Measurements from ENCODE around the gene CDK14.
"Not testable (repeated sequence)": the region's sequence is repeated elsewhere in the genome, so short reads cannot be mapped to it uniquely, and the experiment has no call there.

Gene CDK14

DNA sequence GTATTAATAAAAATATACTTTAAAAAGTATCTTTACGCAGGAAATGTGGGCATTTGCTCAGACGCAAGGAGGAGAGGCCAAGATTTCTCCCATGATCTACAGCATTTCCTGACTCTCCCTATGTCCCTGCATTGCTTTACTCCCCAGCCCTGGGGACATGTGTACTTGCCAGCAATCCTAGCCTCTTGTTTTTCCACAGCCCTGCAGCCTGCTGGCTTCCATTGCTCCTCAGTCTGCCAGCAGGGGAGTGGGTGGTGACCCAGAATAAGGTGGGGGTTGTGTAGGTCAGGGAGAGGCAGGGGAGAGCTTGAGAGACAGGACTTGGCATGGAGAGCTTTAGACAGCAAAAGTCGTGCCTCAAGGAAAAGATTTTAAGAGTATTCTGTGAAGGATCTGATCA is 307.7 kb downstream of the CDK14 start:
- H3K9me3 Mint-ChIP-seq, result no peaks in the 10 kb centered on the region
- H3K36me3 Mint-ChIP-seq (ENCODE audit: low read depth), result no peaks in the 10 kb centered on the region
- DNase-seq (no peak), ATAC-seq (no peak)
- H3K4me3 Mint-ChIP-seq, result no peak overlapping the region
- no peak overlapping the region for H3K27ac Mint-ChIP-seq
- no peaks in the 10 kb centered on the region for H3K27me3 Mint-ChIP-seq
- H3K4me1 Mint-ChIP-seq, result no peaks in the 10 kb centered on the region

GRCh38 chr7:90910136-90910535 is 314.0 kb downstream of the CDK14 start:
- Mint-ChIP-seq H3K4me3 (no peak overlapping the region), H3K4me1 (no peaks in the 10 kb centered on the region), H3K27ac (no peak overlapping the region), H3K9me3 (peaks cover 8% of the 10 kb centered on the region), H3K27me3 (no peaks in the 10 kb centered on the region), H3K36me3 (ENCODE audit: low read depth) (no peaks in the 10 kb centered on the region)
- DNase-seq (no peak), ATAC-seq (no peak)

- Mint-ChIP-seq H3K4me3 (no peak overlapping the region), H3K27ac (no peak overlapping the region), H3K4me1 (no peaks in the 10 kb centered on the region), H3K9me3 (no peaks in the 10 kb centered on the region), H3K27me3 (no peaks in the 10 kb centered on the region), H3K36me3 (ENCODE audit: low read depth) (no peaks in the 10 kb centered on the region)
- DNase-seq, result no peak
- no peak for ATAC-seq
Observed at GRCh38 chr7:90916319-90916718, 320.2 kb downstream of the CDK14 start.

GRCh38 chr7:90917539-90917938 is 321.4 kb downstream of the CDK14 start:
- H3K9me3 Mint-ChIP-seq, result no peaks in the 10 kb centered on the region
- H3K27me3 Mint-ChIP-seq, result no peaks in the 10 kb centered on the region
- H3K36me3 Mint-ChIP-seq (ENCODE audit: low read depth), result no peaks in the 10 kb centered on the region
- no peak overlapping the region for H3K4me3 Mint-ChIP-seq
- DNase-seq, result no peak
- no peak for ATAC-seq
- no peaks in the 10 kb centered on the region for H3K4me1 Mint-ChIP-seq
- no peak overlapping the region for H3K27ac Mint-ChIP-seq

- Mint-ChIP-seq H3K9me3 (no peaks in the 10 kb centered on the region), H3K4me1 (no peaks in the 10 kb centered on the region), H3K27ac (no peak overlapping the region), H3K4me3 (no peak overlapping the region), H3K36me3 (ENCODE audit: low read depth) (no peaks in the 10 kb centered on the region), H3K27me3 (no peaks in the 10 kb centered on the region)
- ATAC-seq (no peak), DNase-seq (no peak)
Observed at GRCh38 chr7:90918303-90918702, 322.2 kb downstream of the CDK14 start.

GRCh38 chr7:90919816-90920215 is 323.7 kb downstream of the CDK14 start:
- H3K27me3 Mint-ChIP-seq, result no peaks in the 10 kb centered on the region
- H3K9me3 Mint-ChIP-seq, result peaks cover 4% of the 10 kb centered on the region
- H3K4me3 Mint-ChIP-seq, result no peak overlapping the region
- ATAC-seq (no peak), DNase-seq (no peak)
- no peaks in the 10 kb centered on the region for H3K36me3 Mint-ChIP-seq (ENCODE audit: low read depth)
- no peak overlapping the region for H3K27ac Mint-ChIP-seq
- no peaks in the 10 kb centered on the region for H3K4me1 Mint-ChIP-seq

DNA sequence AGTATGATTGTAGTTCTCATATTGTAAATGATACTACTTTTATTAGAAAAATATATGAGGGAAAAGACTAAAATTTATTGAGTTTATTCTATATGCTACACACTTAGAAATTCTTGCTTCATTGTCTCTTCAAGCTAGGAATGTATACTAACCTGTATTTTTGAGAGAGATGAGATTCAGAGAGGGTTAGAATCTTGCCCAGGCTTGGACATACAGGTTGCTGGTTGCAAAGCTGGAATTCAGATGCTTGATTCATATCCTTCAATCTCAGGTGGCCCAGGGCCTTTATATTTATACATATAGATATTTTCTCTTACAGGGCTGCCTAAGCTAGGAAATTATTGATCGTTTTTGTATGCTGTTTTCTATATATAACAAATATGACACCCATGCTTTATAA is 324.2 kb downstream of the CDK14 start:
- no peak overlapping the region for H3K27ac Mint-ChIP-seq
- no peaks in the 10 kb centered on the region for H3K36me3 Mint-ChIP-seq (ENCODE audit: low read depth)
- no peaks in the 10 kb centered on the region for H3K27me3 Mint-ChIP-seq
- DNase-seq (no peak), ATAC-seq (no peak)
- peaks cover 4% of the 10 kb centered on the region for H3K9me3 Mint-ChIP-seq
- no peak overlapping the region for H3K4me3 Mint-ChIP-seq
- no peaks in the 10 kb centered on the region for H3K4me1 Mint-ChIP-seq

DNA sequence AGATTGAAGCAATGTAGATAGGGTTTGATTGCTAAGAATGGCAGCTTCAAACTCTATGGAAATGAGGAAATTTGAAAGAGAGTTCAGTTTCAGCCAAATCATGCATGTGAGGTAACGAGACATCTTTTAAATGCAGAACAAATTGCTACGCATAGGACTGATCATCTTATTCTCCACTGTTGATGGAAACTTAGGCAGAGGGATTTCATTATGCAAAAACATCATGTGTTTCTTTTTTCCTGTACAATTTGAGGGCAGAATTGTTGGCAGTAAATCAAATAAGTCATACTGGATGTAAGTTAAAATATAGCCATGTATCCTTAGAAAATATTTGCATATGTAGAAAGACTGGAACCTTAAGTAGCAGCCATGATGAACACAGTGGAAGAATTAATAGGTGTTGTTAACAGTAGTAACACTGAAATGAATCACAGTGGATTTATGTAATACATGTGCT is 327.4 kb downstream of the CDK14 start:
- Mint-ChIP-seq H3K27ac (no peak overlapping the region), H3K4me1 (no peaks in the 10 kb centered on the region), H3K9me3 (peaks cover 4% of the 10 kb centered on the region), H3K4me3 (no peak overlapping the region), H3K36me3 (ENCODE audit: low read depth) (no peaks in the 10 kb centered on the region), H3K27me3 (no peaks in the 10 kb centered on the region)
- ATAC-seq (no peak), DNase-seq (no peak)

GRCh38 chr7:90928700-90929424 is 332.7 kb downstream of the CDK14 start:
- H3K4me1 Mint-ChIP-seq; DNase-seq; H3K4me3 Mint-ChIP-seq; H3K27me3 Mint-ChIP-seq; H3K9me3 Mint-ChIP-seq; ATAC-seq; H3K27ac Mint-ChIP-seq; H3K36me3 Mint-ChIP-seq (ENCODE audit: low read depth): not testable (repeated sequence)

GRCh38 chr7:90931986-90932916 is 336.1 kb downstream of the CDK14 start:
- no peaks in the 10 kb centered on the region for H3K27me3 Mint-ChIP-seq
- no peak overlapping the region for H3K27ac Mint-ChIP-seq
- no peaks in the 10 kb centered on the region for H3K9me3 Mint-ChIP-seq
- no peak overlapping the region for H3K4me3 Mint-ChIP-seq
- H3K36me3 Mint-ChIP-seq (ENCODE audit: low read depth), result no peaks in the 10 kb centered on the region
- H3K4me1 Mint-ChIP-seq, result no peaks in the 10 kb centered on the region
- no peak for DNase-seq
- ATAC-seq, result no peak

DNA sequence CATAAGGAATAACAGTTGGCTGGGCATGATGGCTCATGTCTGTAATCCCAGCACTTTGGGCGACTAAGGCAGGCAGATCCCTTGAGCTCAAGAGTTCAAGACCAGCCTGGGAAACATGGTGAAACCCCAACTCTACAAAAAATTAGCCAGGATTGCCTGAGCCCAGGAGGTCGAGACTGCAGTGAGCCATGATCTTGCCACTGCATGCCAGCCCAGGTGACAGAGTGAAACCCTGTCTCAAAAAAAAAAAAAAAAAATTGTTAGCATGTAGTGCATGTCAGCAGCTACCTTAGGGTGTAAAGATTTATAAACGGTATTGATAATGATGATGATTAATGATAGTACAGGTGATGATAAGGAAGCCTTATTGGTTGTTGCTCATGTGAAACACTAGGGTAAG is 336.9 kb downstream of the CDK14 start:
- Mint-ChIP-seq H3K9me3 (no peaks in the 10 kb centered on the region), H3K27ac (no peak overlapping the region), H3K4me1 (no peaks in the 10 kb centered on the region), H3K36me3 (ENCODE audit: low read depth) (no peaks in the 10 kb centered on the region), H3K4me3 (no peak overlapping the region), H3K27me3 (no peaks in the 10 kb centered on the region)
- no peak for ATAC-seq
- DNase-seq, result no peak

DNA sequence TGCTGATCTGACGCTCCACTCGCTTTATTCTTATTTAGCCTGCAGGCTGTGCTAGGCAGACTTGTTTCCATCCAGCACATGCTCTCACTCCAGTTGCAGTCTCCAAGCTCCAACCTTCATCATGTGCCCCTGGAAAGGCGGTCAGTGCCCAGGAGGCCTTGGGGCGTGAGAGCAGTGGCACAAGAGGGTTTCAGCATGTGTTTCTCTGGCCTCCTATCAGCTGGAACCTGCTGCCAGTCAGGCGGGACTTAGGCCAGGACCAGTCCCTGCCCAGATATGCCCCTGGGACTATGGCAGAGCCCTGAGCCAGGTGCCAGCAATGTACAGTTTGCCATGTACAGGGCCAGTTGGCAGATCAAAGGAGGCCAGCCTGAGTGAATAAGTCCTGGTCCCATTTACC is 337.9 kb downstream of the CDK14 start:
- Mint-ChIP-seq H3K36me3 (ENCODE audit: low read depth) (no peaks in the 10 kb centered on the region), H3K4me3 (no peak overlapping the region), H3K9me3 (peaks cover 2% of the 10 kb centered on the region), H3K4me1 (no peaks in the 10 kb centered on the region), H3K27me3 (no peaks in the 10 kb centered on the region), H3K27ac (no peak overlapping the region)
- ATAC-seq (no peak), DNase-seq (no peak)

- no peak for DNase-seq
- Mint-ChIP-seq H3K4me1 (no peaks in the 10 kb centered on the region), H3K27ac (no peak overlapping the region), H3K9me3 (peaks cover 4% of the 10 kb centered on the region), H3K27me3 (no peaks in the 10 kb centered on the region), H3K4me3 (no peak overlapping the region), H3K36me3 (ENCODE audit: low read depth) (no peaks in the 10 kb centered on the region)
- no peak for ATAC-seq
Observed at GRCh38 chr7:90938371-90938770, 342.2 kb downstream of the CDK14 start.

- peaks cover 4% of the 10 kb centered on the region for H3K9me3 Mint-ChIP-seq
Observed at GRCh38 chr7:90939666-90940065, 343.5 kb downstream of the CDK14 start.

GRCh38 chr7:90944021-90944420 is 347.9 kb downstream of the CDK14 start:
- Mint-ChIP-seq H3K4me3 (no peak overlapping the region), H3K27me3 (no peaks in the 10 kb centered on the region), H3K36me3 (ENCODE audit: low read depth) (no peaks in the 10 kb centered on the region), H3K9me3 (peaks cover 1% of the 10 kb centered on the region), H3K27ac (no peak overlapping the region), H3K4me1 (no peaks in the 10 kb centered on the region)
- DNase-seq (no peak), ATAC-seq (no peak)

More at GRCh38 chr7:90939666-90940065, 343.5 kb downstream of the CDK14 start:
- no peaks in the 10 kb centered on the region for H3K4me1 Mint-ChIP-seq
- no peak overlapping the region for H3K4me3 Mint-ChIP-seq
- no peaks in the 10 kb centered on the region for H3K36me3 Mint-ChIP-seq (ENCODE audit: low read depth)
- DNase-seq (no peak), ATAC-seq (no peak)
- no peak overlapping the region for H3K27ac Mint-ChIP-seq
- H3K27me3 Mint-ChIP-seq, result no peaks in the 10 kb centered on the region
